IPS-18a (cell line): ENCODE data around the gene GRSF1.

Experiments used
- H3K27ac ChIP-seq: one replicate; pipeline ENCODE4 v1.5.1; 2013; ENCODE audit warnings: low read length
- H3K27me3 ChIP-seq: one replicate; pipeline ENCODE4 v1.6.1; 2013; ENCODE audit warnings: mild to moderate bottlenecking, low read length; ENCODE audit not compliant: control insufficient read depth, insufficient read depth
- H3K36me3 ChIP-seq: one replicate; pipeline ENCODE4 v1.6.1; 2013; ENCODE audit warnings: low read depth, low read length; ENCODE audit not compliant: control insufficient read depth
- H3K4me1 ChIP-seq: one replicate; pipeline ENCODE4 v1.6.1; 2013; ENCODE audit warnings: low read depth, low read length; ENCODE audit not compliant: control insufficient read depth
- H3K4me3 ChIP-seq: one replicate; pipeline ENCODE4 v1.5.1; 2013; ENCODE audit warnings: low read length
- H3K9ac ChIP-seq: one replicate; pipeline ENCODE4 v1.6.1; 2013; ENCODE audit warnings: mild to moderate bottlenecking, low read length, moderate library complexity
- H3K9me3 ChIP-seq: one replicate; pipeline ENCODE4 v1.6.1; 2013; ENCODE audit warnings: low read depth, low read length; ENCODE audit not compliant: control insufficient read depth

The GRSF1 gene

GRCh38 chr4:70830054-70830453 is 9.6 kb downstream of the GRSF1 start:
- Histone ChIP-seq H3K36me3 (peaks cover 86% of the 10 kb centered on the region), H3K9me3 (no peaks in the 10 kb centered on the region), H3K27ac (no peak overlapping the region), H3K27me3 (no peaks in the 10 kb centered on the region), H3K4me1 (no peaks in the 10 kb centered on the region), H3K9ac (no peak overlapping the region), H3K4me3 (no peak overlapping the region)

GRCh38 chr4:70829492-70829891 is 10.2 kb downstream of the GRSF1 start:
- H3K36me3 ChIP-seq = peaks cover 81% of the 10 kb centered on the region
- H3K4me3 ChIP-seq = no peak overlapping the region
- no peak overlapping the region for H3K27ac ChIP-seq
- H3K9ac ChIP-seq = no peak overlapping the region
- H3K27me3 ChIP-seq = no peaks in the 10 kb centered on the region
- H3K9me3 ChIP-seq = no peaks in the 10 kb centered on the region
- H3K4me1 ChIP-seq = no peaks in the 10 kb centered on the region

- H3K36me3 ChIP-seq = peaks cover 77% of the 10 kb centered on the region
Observed at GRCh38 chr4:70829015-70829414, 10.7 kb downstream of the GRSF1 start.

GRCh38 chr4:70818921-70819320 is 20.8 kb downstream of the GRSF1 start:
- H3K36me3 ChIP-seq = peaks cover 41% of the 10 kb centered on the region
- no peaks in the 10 kb centered on the region for H3K4me1 ChIP-seq
- no peaks in the 10 kb centered on the region for H3K27me3 ChIP-seq
- H3K27ac ChIP-seq = no peak overlapping the region
- H3K9me3 ChIP-seq = no peaks in the 10 kb centered on the region
- H3K9ac ChIP-seq = no peak overlapping the region
- H3K4me3 ChIP-seq = no peak overlapping the region

More at GRCh38 chr4:70829015-70829414, 10.7 kb downstream of the GRSF1 start:
- H3K4me3 ChIP-seq = no peak overlapping the region
- H3K9me3 ChIP-seq = no peaks in the 10 kb centered on the region
- no peaks in the 10 kb centered on the region for H3K27me3 ChIP-seq
- no peak overlapping the region for H3K27ac ChIP-seq
- H3K4me1 ChIP-seq = no peaks in the 10 kb centered on the region
- H3K9ac ChIP-seq = no peak overlapping the region

- Histone ChIP-seq H3K9ac (no peak overlapping the region), H3K36me3 (peaks cover 36% of the 10 kb centered on the region), H3K9me3 (no peaks in the 10 kb centered on the region), H3K27me3 (no peaks in the 10 kb centered on the region), H3K4me1 (no peaks in the 10 kb centered on the region), H3K27ac (no peak overlapping the region), H3K4me3 (no peak overlapping the region)
Observed at GRCh38 chr4:70818173-70818855, 21.4 kb downstream of the GRSF1 start.

GRCh38 chr4:70816894-70817293 is 22.8 kb downstream of the GRSF1 start:
- H3K36me3 ChIP-seq = peaks cover 27% of the 10 kb centered on the region
- no peaks in the 10 kb centered on the region for H3K27me3 ChIP-seq
- no peak overlapping the region for H3K4me3 ChIP-seq
- H3K9me3 ChIP-seq = no peaks in the 10 kb centered on the region
- H3K27ac ChIP-seq = no peak overlapping the region
- H3K9ac ChIP-seq = no peak overlapping the region
- no peaks in the 10 kb centered on the region for H3K4me1 ChIP-seq

GRCh38 chr4:70815370-70815769 is 24.3 kb downstream of the GRSF1 start:
- Histone ChIP-seq H3K9me3 (no peaks in the 10 kb centered on the region), H3K9ac (no peak overlapping the region), H3K36me3 (peaks cover 20% of the 10 kb centered on the region), H3K27me3 (no peaks in the 10 kb centered on the region), H3K27ac (no peak overlapping the region), H3K4me1 (no peaks in the 10 kb centered on the region), H3K4me3 (no peak overlapping the region)

- H3K9ac ChIP-seq = no peak overlapping the region
- H3K36me3 ChIP-seq = no peaks in the 10 kb centered on the region
- H3K4me3 ChIP-seq = no peak overlapping the region
- H3K4me1 ChIP-seq = no peaks in the 10 kb centered on the region
- no peaks in the 10 kb centered on the region for H3K9me3 ChIP-seq
- H3K27ac ChIP-seq = no peak overlapping the region
- no peaks in the 10 kb centered on the region for H3K27me3 ChIP-seq
Observed at GRCh38 chr4:70808151-70808550, 31.5 kb downstream of the GRSF1 start.

- Histone ChIP-seq H3K9ac (no peak overlapping the region), H3K4me3 (no peak overlapping the region), H3K9me3 (no peaks in the 10 kb centered on the region), H3K27me3 (no peaks in the 10 kb centered on the region), H3K27ac (no peak overlapping the region), H3K36me3 (peaks cover 4% of the 10 kb centered on the region), H3K4me1 (no peaks in the 10 kb centered on the region)
Observed at GRCh38 chr4:70802928-70803580, 36.6 kb downstream of the GRSF1 start.

- Histone ChIP-seq H3K9me3 (no peaks in the 10 kb centered on the region), H3K27me3 (no peaks in the 10 kb centered on the region), H3K9ac (no peak overlapping the region), H3K4me1 (no peaks in the 10 kb centered on the region), H3K36me3 (peaks cover 4% of the 10 kb centered on the region), H3K27ac (no peak overlapping the region), H3K4me3 (no peak overlapping the region)
Observed at GRCh38 chr4:70801265-70801809, 38.4 kb downstream of the GRSF1 start.

- H3K9ac ChIP-seq = no peak overlapping the region
- no peaks in the 10 kb centered on the region for H3K27me3 ChIP-seq
- no peak overlapping the region for H3K27ac ChIP-seq
- H3K4me3 ChIP-seq = no peak overlapping the region
- peaks cover 21% of the 10 kb centered on the region for H3K36me3 ChIP-seq
- H3K9me3 ChIP-seq = no peaks in the 10 kb centered on the region
- H3K4me1 ChIP-seq = no peaks in the 10 kb centered on the region
Observed at GRCh38 chr4:70793626-70794025, 46.1 kb downstream of the GRSF1 start.

- peaks cover 33% of the 10 kb centered on the region for H3K36me3 ChIP-seq
- H3K27ac ChIP-seq = no peak overlapping the region
- no peaks in the 10 kb centered on the region for H3K27me3 ChIP-seq
- H3K4me1 ChIP-seq = no peaks in the 10 kb centered on the region
- H3K9ac ChIP-seq = no peak overlapping the region
- H3K4me3 ChIP-seq = no peak overlapping the region
- no peaks in the 10 kb centered on the region for H3K9me3 ChIP-seq
Observed at GRCh38 chr4:70788733-70789132, 51.0 kb downstream of the GRSF1 start.
